Panc1 (cell line): Measurements from ENCODE around the gene COL11A2.

Source experiments
- CTCF ChIP-seq: fragments of 450-650 bp; IDR thresholded peaks from 2 replicates; pipeline ENCODE4 v1.5.1; 2017; ENCODE audit warnings: mild to moderate bottlenecking
- POLR2AphosphoS5 ChIP-seq: IDR thresholded peaks from 2 replicates; pipeline ENCODE4 v1.6.1; 2012; ENCODE audit warnings: mild to moderate bottlenecking, low read depth, low read length, moderate library complexity
- REST ChIP-seq, 2 experiments: IDR thresholded peaks; 2 replicates each; pipeline ENCODE4 v1.6.1; 2011 to 2012; ENCODE audit warnings: low read depth in 2 of 2, control low read depth in 1 of 2, low read length in 1 of 2, mild to moderate bottlenecking in 1 of 2, moderate library complexity in 1 of 2; ENCODE audit not compliant: insufficient read depth in 1 of 2
- SIN3A ChIP-seq: IDR thresholded peaks from 2 replicates; pipeline ENCODE4 v1.6.1; 2012; ENCODE audit warnings: low read depth, mild to moderate bottlenecking, low read length, moderate library complexity, borderline replicate concordance; ENCODE audit not compliant: insufficient read depth
- TCF7L2 ChIP-seq: IDR thresholded peaks from 2 replicates; pipeline ENCODE4 v1.6.1; 2011; ENCODE audit warnings: mild to moderate bottlenecking, low read depth, low read length, inconsistent platforms

GRCh38 chr6:33187809-33188208 lies 4.5 kb downstream of the COL11A2 start:
- no peak for TF ChIP-seq CTCF
- TF ChIP-seq REST (IDR thresholded peaks at IDR 0.05; ENCODE audit: insufficient read depth in 1 of 2, low read depth in 2 of 2, low read length in 1 of 2), result no peak
- TF ChIP-seq POLR2AphosphoS5, result no peak
- TF ChIP-seq TCF7L2, result no peak
- TF ChIP-seq SIN3A, result no peak
